Measurements from ENCODE around the gene TUT4. TPM values are rescaled to one million over a fixed set of nuclear protein-coding genes. Genes with fewer than 3 reads are reported as not detected.

The TUT4 gene
- polyA plus RNA-seq, 1 donor from 2014 or later: 46.3 TPM

GRCh38 chr1:52404116-52404974 lies 148.5 kb downstream of the TUT4 start, which contains the start of the genes ORC1 and PRPF38A:
ORC1 (minus strand) TSS chr1:52404423; CDS start chr1:52402223, 2,200 bp downstream.
PRPF38A (plus strand) TSS chr1:52404602; CDS start chr1:52404750, 148 bp downstream.
- no peaks in the 10 kb centered on the region for H3K9me3 Mint-ChIP-seq
- H3K27me3 Mint-ChIP-seq: no peaks in the 10 kb centered on the region
- H3K27ac Mint-ChIP-seq: peak within 1 kb of the TSS; percentile 91 to 100 (median 99)
- peaks cover 18 to 28% (median 20%) of the 10 kb centered on the region in 3 donors for H3K4me1 Mint-ChIP-seq
- H3K36me3 Mint-ChIP-seq: no peaks in the 10 kb centered on the region
- H3K4me3 Mint-ChIP-seq: peak within 1 kb of the TSS; percentile 97 to 99 (median 99)

- peaks cover 18 to 28% (median 20%) of the 10 kb centered on the region in 3 donors for H3K4me1 Mint-ChIP-seq
- H3K4me3 Mint-ChIP-seq: peak overlapping the region; percentile 97 to 99 (median 99)
- H3K9me3 Mint-ChIP-seq: no peaks in the 10 kb centered on the region
- H3K27me3 Mint-ChIP-seq: no peaks in the 10 kb centered on the region
- no peaks in the 10 kb centered on the region for H3K36me3 Mint-ChIP-seq
- H3K27ac Mint-ChIP-seq: peak overlapping the region; percentile 91 to 100 (median 99)
Measured at GRCh38 chr1:52403566-52404115, 149.3 kb downstream of the TUT4 start.

- Mint-ChIP-seq H3K27ac (peak overlapping the region in 1 of 3 donors; percentile 91), H3K36me3 (no peaks in the 10 kb centered on the region), H3K9me3 (no peaks in the 10 kb centered on the region), H3K4me1 (peaks cover 18 to 28% (median 20%) of the 10 kb centered on the region in 3 donors), H3K27me3 (no peaks in the 10 kb centered on the region), H3K4me3 (peak overlapping the region in 2 of 4 donors; percentile 97 to 99)
Measured at GRCh38 chr1:52402860-52403240, 150.0 kb downstream of the TUT4 start.

- Mint-ChIP-seq H3K27me3 (no peaks in the 10 kb centered on the region), H3K4me3 (no peak overlapping the region), H3K27ac (no peak overlapping the region), H3K36me3 (no peaks in the 10 kb centered on the region), H3K4me1 (peaks cover 7 to 16% (median 8%) of the 10 kb centered on the region in 3 donors), H3K9me3 (no peaks in the 10 kb centered on the region)
Measured at GRCh38 chr1:52400131-52400530, 152.8 kb downstream of the TUT4 start.

- no peaks in the 10 kb centered on the region for H3K9me3 Mint-ChIP-seq
- H3K27ac Mint-ChIP-seq: no peak overlapping the region
- no peak overlapping the region for H3K4me3 Mint-ChIP-seq
- no peaks in the 10 kb centered on the region for H3K27me3 Mint-ChIP-seq
- peaks cover 7 to 11% (median 8%) of the 10 kb centered on the region in 3 donors for H3K4me1 Mint-ChIP-seq
- H3K36me3 Mint-ChIP-seq: no peaks in the 10 kb centered on the region
Measured at GRCh38 chr1:52399629-52400028, 153.3 kb downstream of the TUT4 start.

GRCh38 chr1:52393174-52393573 lies 159.7 kb downstream of the TUT4 start:
- Mint-ChIP-seq H3K27me3 (no peaks in the 10 kb centered on the region), H3K4me3 (no peak overlapping the region), H3K4me1 (peaks cover 0 to 2% (median 0%) of the 10 kb centered on the region in 3 donors), H3K27ac (no peak overlapping the region), H3K9me3 (no peaks in the 10 kb centered on the region), H3K36me3 (no peaks in the 10 kb centered on the region)

- peaks cover 3% of the 10 kb centered on the region for H3K36me3 Mint-ChIP-seq
- H3K4me3 Mint-ChIP-seq: no peak overlapping the region
- H3K27me3 Mint-ChIP-seq: no peaks in the 10 kb centered on the region
- H3K4me1 Mint-ChIP-seq: no peaks in the 10 kb centered on the region
- no peaks in the 10 kb centered on the region for H3K9me3 Mint-ChIP-seq
- H3K27ac Mint-ChIP-seq: no peak overlapping the region
Measured at GRCh38 chr1:52386458-52386857, 166.4 kb downstream of the TUT4 start.

- H3K27me3 Mint-ChIP-seq: no peaks in the 10 kb centered on the region
- H3K27ac Mint-ChIP-seq: no peak overlapping the region
- no peak overlapping the region for H3K4me3 Mint-ChIP-seq
- peaks cover 3% of the 10 kb centered on the region for H3K36me3 Mint-ChIP-seq
- H3K4me1 Mint-ChIP-seq: no peaks in the 10 kb centered on the region
- no peaks in the 10 kb centered on the region for H3K9me3 Mint-ChIP-seq
Measured at GRCh38 chr1:52385376-52385775, 167.5 kb downstream of the TUT4 start.

Other genes starting within 250 kb of the TUT4 start
- gene CC2D1B, start 186.9 kb downstream of the TUT4 start, polyA plus RNA-seq: 8.8 TPM
- gene ORC1, start 148.7 kb downstream of the TUT4 start, polyA plus RNA-seq: 0.15 TPM
- 35.6 TPM for gene PRPF38A, start 148.5 kb downstream of the TUT4 start, polyA plus RNA-seq
- gene GPX7, start 49.3 kb upstream of the TUT4 start, polyA plus RNA-seq: 28.3 TPM
- 17.6 TPM for gene SHISAL2A, start 80.1 kb upstream of the TUT4 start, polyA plus RNA-seq
- gene COA7, start 145.3 kb upstream of the TUT4 start, polyA plus RNA-seq: 7.2 TPM
- 11.8 TPM for gene ZYG11B, start 173.4 kb upstream of the TUT4 start, polyA plus RNA-seq